ENCODE results near the gene NR1I3. TPM values are rescaled to one million over a fixed set of nuclear protein-coding genes. Genes with fewer than 3 reads are reported as not detected.

NR1I3 gene, protein sequence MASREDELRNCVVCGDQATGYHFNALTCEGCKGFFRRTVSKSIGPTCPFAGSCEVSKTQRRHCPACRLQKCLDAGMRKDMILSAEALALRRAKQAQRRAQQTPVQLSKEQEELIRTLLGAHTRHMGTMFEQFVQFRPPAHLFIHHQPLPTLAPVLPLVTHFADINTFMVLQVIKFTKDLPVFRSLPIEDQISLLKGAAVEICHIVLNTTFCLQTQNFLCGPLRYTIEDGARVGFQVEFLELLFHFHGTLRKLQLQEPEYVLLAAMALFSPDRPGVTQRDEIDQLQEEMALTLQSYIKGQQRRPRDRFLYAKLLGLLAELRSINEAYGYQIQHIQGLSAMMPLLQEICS
- polyA plus RNA-seq: not detected

DNA sequence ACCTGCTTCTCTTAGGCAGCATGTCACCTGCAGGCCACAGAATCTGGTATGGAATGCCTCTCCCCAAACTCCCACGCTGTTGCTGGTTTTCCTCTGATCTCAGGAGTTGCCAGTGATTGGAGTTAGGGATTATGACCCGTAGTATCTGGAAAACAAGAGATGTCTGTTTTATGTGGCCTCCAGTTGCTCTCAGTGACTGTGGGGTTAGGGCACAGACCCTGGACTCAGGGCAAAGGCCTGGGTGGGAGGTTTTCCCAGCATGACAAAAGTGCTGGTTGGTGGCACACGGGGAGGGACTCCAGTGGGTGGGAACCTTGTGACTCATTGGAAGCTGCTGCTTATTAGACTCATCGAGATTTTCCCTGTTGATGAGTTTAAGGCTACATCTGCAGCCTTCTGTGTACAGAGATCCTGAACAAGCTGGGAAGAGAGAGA lies at the start of gene NR1I3:
Gene NR1I3 (minus strand): TSS at position 165 of the 435 bp plus-strand sequence. CDS start 1,638 bp downstream, outside the sequence.
- no peak within 1 kb of the TSS for H3K4me3 Mint-ChIP-seq
- H3K4me1 Mint-ChIP-seq: no peaks in the 10 kb centered on the region
- no peak within 1 kb of the TSS for H3K27ac Mint-ChIP-seq
- no peaks in the 10 kb centered on the region for H3K36me3 Mint-ChIP-seq
- no peaks in the 10 kb centered on the region for H3K9me3 Mint-ChIP-seq
- no peak for DNase-seq
- H3K27me3 Mint-ChIP-seq (ENCODE audit: low read depth in 3 of 3): peaks cover 0 to 10% (median 6%) of the 10 kb centered on the region in 3 donors

GRCh38 chr1:161287482-161288054 lies 49.6 kb upstream of the NR1I3 start:
- DNase-seq: no peak
- Mint-ChIP-seq H3K36me3 (peaks cover 9 to 15% (median 12%) of the 10 kb centered on the region in 3 donors), H3K4me3 (no peak overlapping the region), H3K9me3 (no peaks in the 10 kb centered on the region), H3K4me1 (no peaks in the 10 kb centered on the region), H3K27ac (no peak overlapping the region), H3K27me3 (ENCODE audit: low read depth in 3 of 3) (peaks cover 4 to 10% (median 7%) of the 10 kb centered on the region in 3 donors)

DNA sequence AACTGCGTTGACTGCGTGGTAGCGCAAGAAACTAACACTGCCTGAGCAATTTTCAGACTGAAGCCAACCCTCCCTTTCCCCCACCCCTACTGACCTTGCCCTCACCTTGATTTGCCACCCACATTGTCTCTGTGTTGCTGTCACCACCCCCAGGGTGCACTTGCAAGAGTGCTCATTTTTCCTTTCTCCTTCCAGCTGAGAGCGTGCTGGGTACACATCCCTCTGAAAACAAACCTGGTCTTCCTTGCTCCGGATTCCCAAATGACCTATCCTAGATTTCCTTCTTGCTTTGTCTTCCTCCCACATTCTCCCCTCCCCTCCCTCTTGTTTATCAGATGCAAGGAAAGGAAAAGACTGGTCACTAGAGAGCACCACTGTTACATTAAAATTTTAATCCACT lies 47.5 kb upstream of the NR1I3 start:
- H3K4me3 Mint-ChIP-seq: no peak overlapping the region

GRCh38 chr1:161285113-161285512 lies 47.1 kb upstream of the NR1I3 start:
- H3K9me3 Mint-ChIP-seq: no peaks in the 10 kb centered on the region
- no peak for DNase-seq
- peaks cover 0 to 5% (median 3%) of the 10 kb centered on the region in 3 donors for H3K27me3 Mint-ChIP-seq (ENCODE audit: low read depth in 3 of 3)
- peaks cover 9 to 19% (median 18%) of the 10 kb centered on the region in 3 donors for H3K36me3 Mint-ChIP-seq
- no peaks in the 10 kb centered on the region for H3K4me1 Mint-ChIP-seq
- H3K27ac Mint-ChIP-seq: no peak overlapping the region
- no peak overlapping the region for H3K4me3 Mint-ChIP-seq

More for the DNA sequence above, 47.5 kb upstream of the NR1I3 start:
- Mint-ChIP-seq H3K27ac (no peak overlapping the region), H3K9me3 (no peaks in the 10 kb centered on the region), H3K27me3 (ENCODE audit: low read depth in 3 of 3) (peaks cover 0 to 4% (median 3%) of the 10 kb centered on the region in 3 donors), H3K36me3 (peaks cover 10 to 14% (median 14%) of the 10 kb centered on the region in 3 donors), H3K4me1 (no peaks in the 10 kb centered on the region)
- no peak for DNase-seq

- Mint-ChIP-seq H3K4me3 (no peak overlapping the region), H3K4me1 (no peaks in the 10 kb centered on the region), H3K36me3 (peaks cover 7 to 27% (median 22%) of the 10 kb centered on the region in 3 donors), H3K27me3 (ENCODE audit: low read depth in 3 of 3) (peaks cover 0 to 6% (median 3%) of the 10 kb centered on the region in 3 donors), H3K9me3 (no peaks in the 10 kb centered on the region), H3K27ac (no peak overlapping the region)
- no peak for DNase-seq
Measured at GRCh38 chr1:161282991-161283390, 45.0 kb upstream of the NR1I3 start.

GRCh38 chr1:161274874-161275273 lies 36.9 kb upstream of the NR1I3 start:
- Mint-ChIP-seq H3K4me1 (no peaks in the 10 kb centered on the region), H3K4me3 (no peak overlapping the region), H3K27me3 (ENCODE audit: low read depth in 3 of 3) (peaks cover 1 to 3% (median 2%) of the 10 kb centered on the region in 3 donors)

GRCh38 chr1:161273402-161273801 lies 35.4 kb upstream of the NR1I3 start:
- no peak overlapping the region for H3K4me3 Mint-ChIP-seq
- H3K27me3 Mint-ChIP-seq (ENCODE audit: low read depth in 3 of 3): peaks cover 1 to 3% (median 2%) of the 10 kb centered on the region in 3 donors
- no peak for DNase-seq
- no peak overlapping the region for H3K27ac Mint-ChIP-seq
- H3K9me3 Mint-ChIP-seq: no peaks in the 10 kb centered on the region
- no peaks in the 10 kb centered on the region for H3K4me1 Mint-ChIP-seq
- H3K36me3 Mint-ChIP-seq: no peaks in the 10 kb centered on the region

More at GRCh38 chr1:161274874-161275273, 36.9 kb upstream of the NR1I3 start:
- Mint-ChIP-seq H3K9me3 (no peaks in the 10 kb centered on the region), H3K27ac (no peak overlapping the region), H3K36me3 (peaks cover 0 to 7% (median under 1%) of the 10 kb centered on the region in 3 donors)
- DNase-seq: no peak

DNA sequence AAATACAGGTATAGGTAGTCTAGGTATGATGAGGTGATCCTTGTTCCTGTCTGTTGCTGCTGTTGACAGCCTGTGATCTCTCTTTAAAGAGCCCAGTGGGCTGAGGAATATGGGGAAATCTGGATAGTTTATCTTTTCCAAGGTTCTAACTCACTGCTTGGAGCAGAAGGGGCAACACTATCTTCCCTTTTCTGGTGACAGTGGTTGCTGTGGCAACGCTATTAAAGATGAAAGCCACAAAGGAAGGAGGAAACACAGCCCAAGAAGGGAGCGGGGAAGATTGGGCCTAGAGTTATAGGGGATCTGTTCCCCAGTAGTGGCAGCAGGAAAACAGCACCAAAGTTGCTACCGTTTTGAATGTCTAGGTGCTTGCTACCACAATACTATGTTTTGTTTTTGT lies 29.3 kb upstream of the NR1I3 start:
- H3K27me3 Mint-ChIP-seq (ENCODE audit: low read depth in 3 of 3): peaks cover 1 to 9% (median 4%) of the 10 kb centered on the region in 3 donors
- no peak overlapping the region for H3K4me3 Mint-ChIP-seq
- no peaks in the 10 kb centered on the region for H3K4me1 Mint-ChIP-seq
- H3K27ac Mint-ChIP-seq: no peak overlapping the region
- H3K9me3 Mint-ChIP-seq: no peaks in the 10 kb centered on the region
- H3K36me3 Mint-ChIP-seq: no peaks in the 10 kb centered on the region
- DNase-seq: no peak

DNA sequence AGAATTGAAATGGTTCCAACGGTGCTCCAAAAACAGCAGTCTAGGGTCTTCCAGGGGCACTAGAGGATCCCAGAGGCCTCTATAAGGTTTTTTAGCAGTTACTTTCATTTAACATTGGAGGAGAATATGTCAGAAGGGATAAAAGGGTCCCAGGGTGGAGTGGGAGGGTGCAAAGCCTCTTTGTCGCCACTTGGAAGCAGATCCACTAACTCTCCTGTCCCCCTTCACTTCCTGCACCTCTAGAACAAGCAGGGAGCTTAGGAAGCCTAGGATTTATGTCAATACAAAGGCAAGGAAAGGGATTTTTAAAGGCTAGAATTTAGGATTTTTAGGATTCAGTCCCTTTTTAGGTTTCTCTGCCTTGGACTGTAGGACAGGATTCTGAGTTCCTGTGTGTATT lies 28.8 kb upstream of the NR1I3 start:
- Mint-ChIP-seq H3K27ac (no peak overlapping the region), H3K4me3 (no peak overlapping the region), H3K9me3 (no peaks in the 10 kb centered on the region), H3K27me3 (ENCODE audit: low read depth in 3 of 3) (peaks cover 4 to 12% (median 5%) of the 10 kb centered on the region in 3 donors), H3K4me1 (no peaks in the 10 kb centered on the region), H3K36me3 (no peaks in the 10 kb centered on the region)
- DNase-seq: no peak

GRCh38 chr1:161266202-161266601 lies 28.2 kb upstream of the NR1I3 start:
- no peaks in the 10 kb centered on the region for H3K9me3 Mint-ChIP-seq
- no peak for DNase-seq
- H3K36me3 Mint-ChIP-seq: no peaks in the 10 kb centered on the region
- peaks cover 5 to 9% (median 8%) of the 10 kb centered on the region in 3 donors for H3K27me3 Mint-ChIP-seq (ENCODE audit: low read depth in 3 of 3)
- no peak overlapping the region for H3K27ac Mint-ChIP-seq
- no peak overlapping the region for H3K4me3 Mint-ChIP-seq
- no peaks in the 10 kb centered on the region for H3K4me1 Mint-ChIP-seq

DNA sequence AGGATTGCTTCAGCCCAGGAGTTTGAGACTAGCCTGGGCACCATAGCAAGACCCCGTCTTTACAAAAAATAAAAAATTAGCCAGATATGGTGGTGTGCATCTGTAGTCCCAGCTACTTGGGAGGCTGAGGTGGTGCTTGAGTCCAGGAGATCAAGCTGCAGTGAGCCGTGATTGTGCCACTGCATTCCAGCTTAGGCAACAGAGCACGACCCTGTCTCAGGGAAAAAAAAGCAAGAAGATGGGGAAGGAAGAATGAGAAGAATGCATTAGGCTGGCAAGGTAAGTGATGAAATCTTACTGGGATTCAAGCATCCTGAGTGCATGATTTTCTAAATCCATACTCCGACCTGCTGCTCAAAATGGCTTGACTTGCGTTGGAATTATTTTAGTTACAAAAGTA lies 27.3 kb upstream of the NR1I3 start:
- Mint-ChIP-seq H3K36me3 (no peaks in the 10 kb centered on the region), H3K27ac (no peak overlapping the region), H3K4me3 (no peak overlapping the region), H3K27me3 (ENCODE audit: low read depth in 3 of 3) (peaks cover 8 to 12% (median 12%) of the 10 kb centered on the region in 3 donors), H3K9me3 (no peaks in the 10 kb centered on the region), H3K4me1 (no peaks in the 10 kb centered on the region)
- no peak for DNase-seq

- no peak overlapping the region for H3K27ac Mint-ChIP-seq
- DNase-seq: no peak
- H3K36me3 Mint-ChIP-seq: peaks cover 3 to 9% (median 4%) of the 10 kb centered on the region in 3 donors
- no peak overlapping the region for H3K4me3 Mint-ChIP-seq
- H3K4me1 Mint-ChIP-seq: peaks cover 10 to 16% of the 10 kb centered on the region in 2 donors
- peaks cover 11 to 21% (median 13%) of the 10 kb centered on the region in 6 donors for H3K9me3 Mint-ChIP-seq
- peaks cover 23 to 34% (median 29%) of the 10 kb centered on the region in 3 donors for H3K27me3 Mint-ChIP-seq (ENCODE audit: low read depth in 3 of 3)
Measured at GRCh38 chr1:161261261-161262235, 23.5 kb upstream of the NR1I3 start.
